ENCODE data around the gene LY6G5C. TPM values are rescaled to one million over a fixed set of nuclear protein-coding genes. Genes with fewer than 3 reads are reported as not detected.

LY6G5C gene
- total RNA-seq, 1 donor, result 0.43 TPM

DNA sequence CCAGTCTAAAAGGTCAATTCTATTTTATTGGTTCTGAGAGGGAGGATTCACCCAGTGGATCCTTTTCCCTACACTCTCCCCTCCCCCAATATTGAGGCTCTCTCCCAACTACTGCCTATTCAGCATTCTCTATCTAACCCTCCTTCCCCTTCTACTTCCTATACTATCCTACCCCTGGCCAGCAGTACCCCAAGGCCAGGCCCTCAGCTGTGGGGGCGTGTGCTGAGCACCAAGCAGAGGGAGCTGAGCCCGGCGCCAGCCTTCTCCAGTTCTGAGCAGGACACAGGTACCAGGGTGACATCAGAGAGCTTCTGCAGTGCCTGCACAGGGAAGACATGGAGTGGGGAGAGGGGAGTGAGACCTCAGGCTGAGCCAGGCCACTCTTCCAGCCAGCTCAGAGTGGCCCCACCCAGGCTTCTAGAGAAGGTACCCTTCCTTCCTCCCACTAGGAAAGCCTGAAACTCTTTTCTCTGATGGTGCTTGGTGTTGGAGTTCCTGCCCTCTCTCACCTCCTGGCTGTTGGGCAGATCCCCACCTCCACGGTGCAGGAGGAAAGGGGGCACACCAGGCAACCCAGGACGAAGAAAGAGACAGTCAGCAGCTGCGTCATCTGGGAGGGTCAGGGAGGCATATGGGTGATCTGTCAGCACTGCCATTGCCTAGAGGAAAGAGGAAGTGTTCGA, 46.3 kb upstream of the LY6G5C start:
- TF ChIP-seq, protein P1, sequence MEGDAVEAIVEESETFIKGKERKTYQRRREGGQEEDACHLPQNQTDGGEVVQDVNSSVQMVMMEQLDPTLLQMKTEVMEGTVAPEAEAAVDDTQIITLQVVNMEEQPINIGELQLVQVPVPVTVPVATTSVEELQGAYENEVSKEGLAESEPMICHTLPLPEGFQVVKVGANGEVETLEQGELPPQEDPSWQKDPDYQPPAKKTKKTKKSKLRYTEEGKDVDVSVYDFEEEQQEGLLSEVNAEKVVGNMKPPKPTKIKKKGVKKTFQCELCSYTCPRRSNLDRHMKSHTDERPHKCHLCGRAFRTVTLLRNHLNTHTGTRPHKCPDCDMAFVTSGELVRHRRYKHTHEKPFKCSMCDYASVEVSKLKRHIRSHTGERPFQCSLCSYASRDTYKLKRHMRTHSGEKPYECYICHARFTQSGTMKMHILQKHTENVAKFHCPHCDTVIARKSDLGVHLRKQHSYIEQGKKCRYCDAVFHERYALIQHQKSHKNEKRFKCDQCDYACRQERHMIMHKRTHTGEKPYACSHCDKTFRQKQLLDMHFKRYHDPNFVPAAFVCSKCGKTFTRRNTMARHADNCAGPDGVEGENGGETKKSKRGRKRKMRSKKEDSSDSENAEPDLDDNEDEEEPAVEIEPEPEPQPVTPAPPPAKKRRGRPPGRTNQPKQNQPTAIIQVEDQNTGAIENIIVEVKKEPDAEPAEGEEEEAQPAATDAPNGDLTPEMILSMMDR (IDR thresholded peaks at IDR 0.05; ENCODE audit: insufficient read depth, low read depth, low read length), result no peak
- no peak overlapping the region for H3K4me3 ChIP-seq (ENCODE audit: low read depth, low read length)
- no peak for DNase-seq (ENCODE audit: low read depth)

GRCh38 chr6:31725502-31726350, 44.9 kb upstream of the LY6G5C start:
- no peak for DNase-seq (ENCODE audit: low read depth)
- TF ChIP-seq, protein P1 (IDR thresholded peaks at IDR 0.05; ENCODE audit: insufficient read depth, low read depth, low read length), result no peak

GRCh38 chr6:31723980-31724691, 43.3 kb upstream of the LY6G5C start:
- H3K4me3 ChIP-seq (ENCODE audit: low read depth, low read length), result no peak overlapping the region
- TF ChIP-seq, protein P1 (IDR thresholded peaks at IDR 0.05; ENCODE audit: insufficient read depth, low read depth, low read length), result no peak
- no peak for DNase-seq (ENCODE audit: low read depth)

More at GRCh38 chr6:31725502-31726350, 44.9 kb upstream of the LY6G5C start:
- H3K4me3 ChIP-seq (ENCODE audit: low read depth, low read length), result no peak overlapping the region

DNA sequence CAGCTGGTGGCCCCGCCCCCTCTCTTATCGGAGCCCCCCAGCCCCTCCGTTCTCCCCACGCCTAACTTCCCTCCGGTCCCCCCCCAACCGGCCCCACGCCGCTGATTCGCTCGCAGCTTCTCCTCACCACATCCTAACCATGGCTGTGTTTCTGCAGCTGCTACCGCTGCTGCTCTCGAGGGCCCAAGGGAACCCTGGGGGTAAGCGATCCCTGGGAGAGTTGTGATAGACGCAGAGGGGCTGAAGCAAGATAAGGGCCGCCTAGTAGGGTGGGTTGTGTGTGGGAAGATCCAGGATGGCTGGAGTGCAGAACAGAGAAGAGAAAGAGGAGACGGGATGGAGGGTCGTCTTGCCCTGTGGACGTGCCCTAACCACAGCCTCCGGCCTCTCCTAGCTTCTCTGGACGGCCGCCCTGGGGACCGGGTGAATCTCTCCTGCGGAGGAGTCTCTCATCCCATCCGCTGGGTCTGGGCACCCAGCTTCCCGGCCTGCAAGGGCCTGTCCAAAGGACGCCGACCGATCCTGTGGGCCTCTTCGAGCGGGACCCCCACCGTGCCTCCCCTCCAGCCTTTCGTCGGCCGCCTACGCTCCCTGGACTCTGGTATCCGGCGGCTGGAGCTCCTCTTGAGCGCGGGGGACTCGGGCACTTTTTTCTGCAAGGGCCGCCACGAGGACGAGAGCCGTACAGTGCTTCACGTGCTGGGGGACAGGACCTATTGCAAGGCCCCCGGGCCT, 42.5 kb upstream of the LY6G5C start, which contains the start of gene MPIG6B:
Gene MPIG6B, plus strand, starts transcription at position 129 of the 735 bp plus-strand sequence. Its CDS starts 11 bp downstream, at position 140.
- no peak for DNase-seq (ENCODE audit: low read depth)
- TF ChIP-seq, protein P1 (IDR thresholded peaks at IDR 0.05; ENCODE audit: insufficient read depth, low read depth, low read length), result no peak
- no peak within 1 kb of the TSS for H3K4me3 ChIP-seq (ENCODE audit: low read depth, low read length)

- no peak overlapping the region for H3K4me3 ChIP-seq (ENCODE audit: low read depth, low read length)
- TF ChIP-seq, protein P1 (IDR thresholded peaks at IDR 0.05; ENCODE audit: insufficient read depth, low read depth, low read length), result no peak
- DNase-seq (ENCODE audit: low read depth), result no peak
Measured at GRCh38 chr6:31722173-31722572, 41.3 kb upstream of the LY6G5C start.
